Fibroblast of skin of abdomen (primary cell): ENCODE data around the gene TOR1A.
A peak's percentile ranks its signal among the peaks of the same experiment; 100 is the strongest.
"Not testable (repeated sequence)": the region's sequence is repeated elsewhere in the genome, so short reads cannot be mapped to it uniquely, and the experiment has no call there.

Experiments
- DNase-seq: peaks from one replicate; pipeline ENCODE4 v3.0.0-alpha.2; 2013

The TOR1A gene

GRCh38 chr9:129779560-129780190 is 44.3 kb downstream of the TOR1A start:
- DNase-seq = no peak

- DNase-seq = no peak
Measured at GRCh38 chr9:129778469-129778868, 45.5 kb downstream of the TOR1A start.

GRCh38 chr9:129777769-129778130 is 46.2 kb downstream of the TOR1A start:
- DNase-seq = no peak

GRCh38 chr9:129776938-129777768 is 46.8 kb downstream of the TOR1A start:
- DNase-seq = peak; percentile 100

- DNase-seq = peak; percentile 48
Measured at GRCh38 chr9:129776566-129776937, 47.4 kb downstream of the TOR1A start.

DNA sequence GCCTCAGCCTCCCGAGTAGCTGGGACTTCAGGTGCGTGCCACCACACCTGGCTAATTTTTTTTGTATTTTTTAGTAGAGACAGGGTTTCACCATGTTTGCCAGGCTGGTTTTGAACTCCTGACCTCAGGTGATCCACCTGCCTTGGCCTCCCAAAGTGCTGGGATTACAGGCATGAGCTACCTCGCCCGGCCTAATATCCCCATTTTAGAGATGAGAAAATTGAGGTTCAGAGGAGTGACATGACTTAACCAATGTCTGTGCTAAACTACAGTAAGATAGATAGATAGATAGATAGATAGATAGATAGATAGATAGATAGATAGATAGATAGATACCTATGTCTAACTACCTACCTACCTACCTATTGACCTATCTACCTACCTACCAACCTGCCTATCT is 47.8 kb downstream of the TOR1A start:
- not testable (repeated sequence) for DNase-seq

GRCh38 chr9:129775448-129775798 is 48.5 kb downstream of the TOR1A start:
- DNase-seq = no peak

- DNase-seq = no peak
Measured at GRCh38 chr9:129774791-129775447, 49.0 kb downstream of the TOR1A start.

GRCh38 chr9:129773262-129774048 is 50.5 kb downstream of the TOR1A start:
- DNase-seq = no peak

GRCh38 chr9:129770741-129771140 is 53.2 kb downstream of the TOR1A start:
- no peak for DNase-seq

DNA sequence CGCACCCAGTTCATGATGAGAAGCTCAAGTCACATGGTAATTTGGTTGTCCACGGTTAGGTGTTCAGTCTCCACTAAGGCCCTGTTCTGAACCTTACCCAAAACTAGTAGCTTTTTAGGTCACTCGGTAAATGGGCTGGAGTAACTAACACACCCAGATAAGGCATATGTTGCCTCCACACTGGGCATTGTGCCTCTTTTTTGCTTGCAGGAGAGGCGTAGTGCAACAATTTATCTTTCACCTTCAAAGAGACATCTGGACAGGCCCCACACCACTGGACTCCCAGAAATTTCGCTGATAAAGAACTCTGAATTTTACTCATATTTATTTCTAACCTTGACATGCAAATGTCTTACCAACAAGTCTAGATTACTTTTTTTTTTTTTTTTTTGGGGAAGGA is 54.3 kb downstream of the TOR1A start:
- DNase-seq = no peak

- DNase-seq = no peak
Measured at GRCh38 chr9:129768486-129768885, 55.5 kb downstream of the TOR1A start.

DNA sequence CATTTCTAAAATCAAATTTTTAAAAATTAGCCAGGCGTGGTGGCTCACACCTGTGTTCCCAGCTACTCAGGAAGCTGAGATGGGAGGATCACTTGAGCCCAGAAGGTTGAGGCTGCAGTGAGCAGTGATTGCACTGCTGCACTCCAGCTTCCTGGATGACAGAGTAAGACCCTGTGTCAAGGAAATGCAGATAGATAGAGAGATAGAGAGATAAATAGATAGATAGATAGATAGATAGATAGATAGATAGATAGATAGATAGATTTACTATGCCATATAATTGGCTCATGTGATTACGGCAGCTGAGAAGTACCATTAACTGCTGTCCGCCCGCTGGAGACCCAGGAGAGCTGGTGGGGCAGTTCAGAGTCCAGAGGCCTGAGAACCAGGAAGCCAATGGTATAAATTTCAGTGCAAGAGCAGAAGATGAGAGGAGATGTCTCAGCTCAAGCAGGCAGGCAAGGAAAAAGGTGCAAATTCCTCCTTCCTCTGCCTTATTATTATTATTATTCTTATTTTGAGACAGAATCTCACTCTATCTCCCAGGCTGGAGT is 58.1 kb downstream of the TOR1A start:
- no peak for DNase-seq

DNA sequence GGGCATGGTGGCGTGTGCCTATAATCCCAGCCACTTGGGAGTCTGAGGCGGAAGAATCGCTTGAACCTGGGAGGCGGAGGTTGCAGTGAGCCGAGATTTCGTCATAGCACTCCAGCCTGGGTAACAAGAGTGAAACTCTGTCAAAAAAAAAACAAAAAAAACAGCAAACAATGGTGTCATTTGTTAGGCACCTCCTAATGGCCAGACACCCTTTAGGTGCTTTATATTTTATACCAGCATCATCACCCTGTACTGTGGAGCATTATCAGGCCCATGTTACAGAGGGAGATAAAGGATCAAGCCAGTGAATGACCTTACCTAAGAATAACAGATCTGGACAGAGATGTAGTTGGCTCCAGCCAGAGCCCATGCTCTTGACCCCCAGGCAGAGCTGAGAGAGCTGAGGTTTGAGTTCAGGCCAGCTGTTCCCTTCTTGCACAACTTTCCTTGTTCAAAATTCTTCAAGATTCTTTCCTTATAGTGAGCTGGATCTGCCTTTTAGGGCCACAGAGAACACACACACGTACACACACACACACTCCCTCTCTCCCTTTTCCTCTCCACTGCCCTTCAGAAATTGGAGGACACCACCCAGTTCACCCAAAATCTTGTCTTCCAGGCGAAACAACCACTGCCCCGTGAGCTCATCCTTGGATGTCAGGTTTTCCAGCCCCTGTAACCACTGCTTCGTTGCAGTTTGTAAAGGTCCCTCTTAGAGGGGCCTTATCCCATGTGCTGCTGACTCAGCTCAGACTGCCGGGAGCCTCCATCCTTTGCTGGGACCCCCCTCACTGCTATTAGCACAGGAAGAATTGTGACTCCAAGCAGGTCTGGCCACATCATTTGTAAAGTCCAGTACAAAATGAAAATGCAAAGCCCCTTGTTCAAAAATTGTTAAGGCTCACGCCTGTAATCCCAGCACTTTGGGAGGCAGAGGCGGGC is 60.7 kb downstream of the TOR1A start:
- DNase-seq = peak; percentile 71
